HG03520 (cell line): Measurements from ENCODE around the gene UCHL1.
"Not testable (repeated sequence)": the region's sequence is repeated elsewhere in the genome, so short reads cannot be mapped to it uniquely, and the experiment has no call there.

Source experiments
- ATAC-seq: cut with Tn5 transposase; IDR thresholded peaks from one replicate; pipeline ENCODE4 v1.9.1; 2021; ENCODE audit warnings: mild to moderate bottlenecking, moderate library complexity; ENCODE audit not compliant: unreplicated experiment

UCHL1 gene

DNA sequence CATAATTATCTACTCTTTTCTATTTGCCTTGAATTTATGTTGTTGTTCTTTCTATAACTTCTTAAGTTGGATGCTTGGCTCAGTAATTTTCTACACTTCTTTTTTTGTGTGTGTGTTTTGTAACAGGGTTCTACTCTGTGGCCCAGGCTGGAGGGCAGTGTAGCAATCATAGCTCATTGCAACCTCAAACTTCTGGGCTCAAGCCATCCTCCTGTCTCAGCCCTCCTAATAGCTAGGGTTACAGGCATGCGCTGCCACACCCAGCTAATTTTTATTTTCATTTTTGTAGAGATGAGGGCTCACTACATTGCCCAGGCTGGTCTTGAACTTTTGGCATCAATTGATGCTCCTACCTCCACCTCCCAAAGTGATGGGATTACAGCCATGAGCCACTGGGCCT, 20.7 kb upstream of the UCHL1 start:
- no peak for ATAC-seq

DNA sequence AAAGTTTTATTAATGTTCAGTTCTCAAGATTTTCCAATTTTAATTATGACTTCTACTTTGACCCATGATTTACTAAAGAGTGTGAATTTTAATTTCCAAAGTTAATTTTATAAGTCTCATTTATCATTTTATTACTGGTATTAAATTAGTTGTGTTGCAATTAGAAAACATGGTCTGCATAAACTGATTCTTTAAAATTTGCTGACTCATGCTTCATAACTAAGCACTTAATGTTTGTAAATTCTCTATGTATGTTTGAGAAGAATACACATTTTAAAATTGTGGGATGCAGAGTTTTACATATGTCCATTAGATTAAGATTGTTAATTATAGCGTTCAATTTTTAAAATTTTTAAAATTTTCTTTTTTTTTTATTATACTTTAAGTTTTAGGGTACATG, 20.2 kb upstream of the UCHL1 start:
- no peak for ATAC-seq

DNA sequence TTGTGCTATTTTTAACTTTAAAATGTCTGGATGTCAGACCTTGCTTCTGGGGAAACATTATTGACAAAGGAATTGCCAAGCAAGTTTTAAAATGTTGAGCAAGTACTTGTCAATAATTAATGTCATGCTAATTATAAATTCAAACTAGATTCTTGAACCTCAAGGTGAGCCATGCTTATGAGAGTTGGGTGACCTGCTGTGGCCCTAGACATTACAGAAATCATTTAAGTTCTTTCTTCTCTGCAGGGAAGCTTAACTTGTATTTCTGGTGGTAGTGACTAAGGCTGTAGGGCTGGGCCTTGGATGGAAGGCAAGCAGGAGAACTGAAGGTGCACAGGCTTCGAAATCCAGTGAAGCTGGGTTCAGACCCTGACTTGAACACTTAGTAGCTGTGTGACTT, 14.8 kb upstream of the UCHL1 start:
- no peak for ATAC-seq

DNA sequence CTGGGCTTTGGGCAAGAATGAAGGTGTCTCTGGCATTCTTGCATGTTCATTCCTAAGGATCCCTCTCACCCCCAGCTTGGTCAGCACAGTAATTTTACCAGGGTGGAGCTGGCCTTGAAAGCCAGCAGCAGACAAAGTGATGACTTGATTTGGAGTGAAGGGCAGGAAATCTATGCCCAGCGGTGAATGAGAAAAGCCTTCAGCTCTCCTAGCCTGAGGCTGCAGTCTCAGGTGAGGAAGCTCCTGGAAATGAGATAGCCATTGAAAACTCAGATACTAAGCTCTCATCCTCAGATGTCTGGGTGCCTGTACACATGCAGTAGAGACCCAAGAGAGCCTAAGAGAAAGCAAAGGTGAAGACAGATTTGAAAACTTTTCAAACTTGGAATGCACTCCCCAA, 10.7 kb upstream of the UCHL1 start:
- ATAC-seq, result no peak

DNA sequence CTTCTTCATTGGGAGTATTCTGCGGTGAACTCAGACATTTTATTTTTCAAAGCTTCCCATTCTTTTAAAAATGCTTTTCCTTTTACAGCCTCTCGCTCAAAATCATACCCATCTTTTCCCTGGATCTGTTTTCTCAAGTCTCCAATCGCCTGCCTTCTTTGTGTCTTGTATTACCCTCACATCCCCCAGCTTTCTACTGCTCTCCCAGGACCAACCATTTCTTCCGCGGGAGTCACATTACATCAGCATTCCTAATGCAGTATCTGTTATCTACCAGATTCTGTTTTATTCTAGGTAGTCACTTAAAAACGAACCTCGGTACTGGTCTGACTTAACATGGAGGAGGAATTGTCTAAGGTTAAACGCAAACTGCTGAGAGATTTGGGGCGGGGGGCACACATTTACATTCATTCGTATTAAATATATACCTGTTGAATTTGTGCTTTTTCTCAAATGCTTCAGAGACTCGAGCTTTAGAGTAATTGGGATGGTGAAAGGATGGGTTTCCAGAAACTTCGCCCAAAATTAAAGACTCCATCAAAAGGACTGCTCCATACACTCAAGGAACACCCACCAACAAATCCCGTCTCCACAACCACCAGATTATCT, 493 bp upstream of the UCHL1 start:
- ATAC-seq, result no peak

DNA sequence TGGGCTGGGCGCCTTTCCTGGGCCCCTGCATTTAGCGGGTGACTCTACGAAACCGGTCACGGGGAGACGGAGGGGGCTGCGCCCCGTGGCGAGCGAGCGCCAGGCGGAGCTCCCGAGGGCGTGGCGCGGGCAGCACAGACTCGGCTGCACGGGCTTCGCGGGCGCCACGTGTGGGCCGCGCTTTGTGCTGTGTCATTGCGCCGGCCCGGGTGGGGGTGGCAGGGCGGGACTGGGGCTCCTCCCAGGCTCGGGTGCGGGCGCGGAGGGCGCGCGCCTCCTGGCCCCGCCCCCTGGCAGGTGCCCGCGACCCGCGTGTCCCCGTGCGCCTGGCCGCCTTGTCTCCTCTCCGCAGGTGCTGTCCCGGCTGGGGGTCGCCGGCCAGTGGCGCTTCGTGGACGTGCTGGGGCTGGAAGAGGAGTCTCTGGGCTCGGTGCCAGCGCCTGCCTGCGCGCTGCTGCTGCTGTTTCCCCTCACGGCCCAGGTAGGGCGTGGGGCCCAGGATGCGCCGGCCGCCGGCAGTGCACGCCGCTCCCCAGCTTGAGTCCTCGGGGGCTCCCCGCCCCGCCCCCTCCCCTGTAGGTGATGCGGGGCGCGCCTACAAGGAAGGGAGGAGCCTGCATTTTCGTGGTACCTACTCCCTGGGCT, 651 bp downstream of the UCHL1 start:
- ATAC-seq, result peak; percentile 59

DNA sequence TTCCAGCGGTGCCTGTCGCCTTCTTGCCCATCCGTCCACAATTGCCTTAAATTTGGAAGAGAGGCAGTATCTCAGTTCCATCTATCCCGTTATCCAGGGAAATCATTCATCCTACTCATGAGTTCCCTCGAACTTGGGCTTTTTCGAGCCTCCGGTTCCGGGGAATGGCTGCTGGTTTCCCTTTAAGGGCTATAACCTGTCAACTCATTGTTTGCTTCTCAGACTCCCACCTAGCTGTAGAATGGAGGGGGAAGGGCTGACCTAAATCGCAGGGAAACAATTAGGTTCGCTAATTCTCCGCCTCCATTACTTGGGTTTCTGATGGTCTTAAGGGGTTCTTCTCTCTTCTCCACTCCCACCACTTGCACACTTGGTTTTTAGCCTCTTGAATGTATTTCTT, 1.2 kb downstream of the UCHL1 start:
- ATAC-seq, result no peak

DNA sequence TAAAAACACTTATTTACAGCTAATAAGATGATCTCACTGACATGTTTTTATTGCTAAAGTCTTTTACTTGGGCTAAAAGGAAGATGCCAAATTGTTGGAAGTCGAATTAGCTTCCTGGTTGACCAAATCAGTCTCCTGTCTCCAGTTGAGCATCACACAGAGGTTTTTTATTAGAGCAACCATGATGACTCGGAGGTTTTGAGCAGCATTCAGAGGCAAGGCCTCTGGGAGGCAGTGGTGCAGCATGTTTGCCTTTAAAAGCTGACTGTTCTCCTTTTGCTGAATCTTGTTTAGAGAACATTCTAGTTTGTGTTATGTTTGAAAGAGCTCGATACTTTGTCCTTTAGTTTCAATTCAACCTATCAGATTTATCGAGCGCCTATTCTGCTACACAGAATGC, 2.1 kb downstream of the UCHL1 start:
- ATAC-seq, result no peak

DNA sequence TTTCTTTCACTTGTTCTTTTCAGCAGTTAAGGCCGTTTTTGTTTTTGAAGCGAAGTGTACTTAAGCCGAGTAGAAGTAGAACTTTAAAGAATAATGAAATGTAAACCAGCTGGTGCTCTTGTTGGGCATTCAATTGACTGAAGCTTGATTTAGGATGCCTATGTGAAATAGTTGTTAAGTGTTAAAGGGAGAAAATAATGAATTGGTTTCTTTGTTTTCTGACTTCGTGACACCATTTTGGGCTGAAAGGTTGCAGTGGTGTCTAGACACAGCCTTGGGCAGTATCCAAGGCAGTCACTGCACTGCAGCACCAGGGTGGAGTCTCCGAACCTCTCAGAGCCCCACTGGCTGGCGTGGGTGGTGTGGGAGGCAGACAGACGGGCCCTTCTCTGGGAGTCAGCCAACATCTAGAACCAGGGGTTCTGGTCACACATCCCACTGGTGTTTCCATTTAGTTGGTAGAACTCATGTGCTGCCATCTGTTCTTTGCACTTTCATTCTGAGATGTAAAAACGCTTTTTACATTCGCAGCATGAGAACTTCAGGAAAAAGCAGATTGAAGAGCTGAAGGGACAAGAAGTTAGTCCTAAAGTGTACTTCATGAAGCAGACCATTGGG, 3.5 kb downstream of the UCHL1 start:
- ATAC-seq, result no peak

DNA sequence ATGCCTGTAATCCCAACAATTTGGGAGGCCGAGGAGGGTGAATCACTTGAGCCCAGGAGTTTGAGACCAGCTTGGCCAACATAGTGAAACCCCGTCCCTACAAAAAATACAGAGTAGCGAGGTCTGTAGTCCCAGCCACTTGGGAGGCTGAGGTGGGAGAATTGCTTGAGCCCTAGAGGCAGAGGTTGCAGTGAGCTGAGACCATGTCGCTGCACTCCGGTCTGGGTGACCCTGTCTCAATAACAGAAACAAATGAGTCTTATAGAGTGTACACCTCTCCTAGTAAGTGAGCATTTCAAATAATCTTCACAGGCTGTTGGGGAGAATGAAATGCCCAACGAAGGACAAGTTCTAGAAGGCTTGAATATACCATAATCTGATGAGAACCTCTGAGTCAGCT, 5.5 kb downstream of the UCHL1 start:
- ATAC-seq, result no peak

DNA sequence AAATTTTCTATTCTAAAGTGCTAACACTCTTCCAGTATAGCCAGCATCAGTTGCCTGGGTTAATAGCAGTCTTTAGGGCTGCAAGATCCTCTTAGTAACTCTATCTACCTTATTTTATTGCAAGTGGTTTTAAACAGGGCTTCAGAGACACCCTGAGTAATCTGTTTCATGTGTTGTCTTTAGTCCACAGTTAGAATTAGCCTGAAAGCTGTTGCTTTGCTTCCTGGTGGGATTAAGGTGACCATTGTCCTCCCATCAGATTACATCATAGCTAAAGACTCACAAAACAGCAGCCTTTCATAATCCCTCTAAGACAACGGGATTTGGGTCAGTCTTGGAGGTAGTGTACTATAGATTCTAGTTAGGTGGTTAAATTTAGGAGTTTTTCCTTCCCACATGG, 7.5 kb downstream of the UCHL1 start:
- ATAC-seq, result no peak

DNA sequence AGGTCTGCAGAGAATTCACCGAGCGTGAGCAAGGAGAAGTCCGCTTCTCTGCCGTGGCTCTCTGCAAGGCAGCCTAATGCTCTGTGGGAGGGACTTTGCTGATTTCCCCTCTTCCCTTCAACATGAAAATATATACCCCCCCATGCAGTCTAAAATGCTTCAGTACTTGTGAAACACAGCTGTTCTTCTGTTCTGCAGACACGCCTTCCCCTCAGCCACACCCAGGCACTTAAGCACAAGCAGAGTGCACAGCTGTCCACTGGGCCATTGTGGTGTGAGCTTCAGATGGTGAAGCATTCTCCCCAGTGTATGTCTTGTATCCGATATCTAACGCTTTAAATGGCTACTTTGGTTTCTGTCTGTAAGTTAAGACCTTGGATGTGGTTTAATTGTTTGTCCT, 11.3 kb downstream of the UCHL1 start:
- no peak for ATAC-seq

DNA sequence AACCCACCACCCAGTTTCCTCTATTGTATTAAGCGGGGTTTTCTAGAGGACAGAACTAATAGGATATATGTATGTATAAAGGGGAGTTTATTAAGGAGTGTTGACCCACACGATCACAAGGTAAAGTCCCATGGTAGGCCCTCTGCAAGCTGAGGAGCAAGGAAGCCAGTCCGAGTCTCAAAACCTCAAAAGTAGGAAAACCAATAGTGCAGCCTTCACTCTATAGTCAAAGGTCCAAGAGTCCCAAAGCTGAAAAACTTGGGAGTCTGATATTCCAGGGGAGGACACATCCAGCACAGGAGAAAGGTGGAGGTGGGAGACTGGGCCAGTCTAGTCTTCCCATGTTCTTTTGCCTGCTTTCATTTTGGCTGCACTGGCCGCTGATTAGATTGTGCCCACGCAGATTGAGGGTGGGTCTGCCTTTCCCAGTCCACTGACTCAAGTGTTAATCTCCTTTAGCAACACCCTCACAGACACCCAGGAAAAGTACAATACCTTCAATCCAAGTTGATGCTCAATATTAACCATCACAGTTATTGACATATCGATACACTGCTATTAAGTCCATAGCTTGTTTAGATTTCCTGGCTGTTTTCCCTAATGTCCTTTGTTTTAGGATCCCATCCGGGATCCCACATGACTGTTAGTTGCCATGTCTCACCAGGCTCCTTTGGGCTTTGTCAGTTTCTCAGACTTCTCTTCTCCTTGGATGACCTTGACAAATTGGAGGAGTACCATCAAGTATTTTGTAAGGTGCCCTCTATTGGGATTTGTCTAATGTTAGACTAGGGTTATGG, 12.2 kb downstream of the UCHL1 start:
- ATAC-seq, result no peak

DNA sequence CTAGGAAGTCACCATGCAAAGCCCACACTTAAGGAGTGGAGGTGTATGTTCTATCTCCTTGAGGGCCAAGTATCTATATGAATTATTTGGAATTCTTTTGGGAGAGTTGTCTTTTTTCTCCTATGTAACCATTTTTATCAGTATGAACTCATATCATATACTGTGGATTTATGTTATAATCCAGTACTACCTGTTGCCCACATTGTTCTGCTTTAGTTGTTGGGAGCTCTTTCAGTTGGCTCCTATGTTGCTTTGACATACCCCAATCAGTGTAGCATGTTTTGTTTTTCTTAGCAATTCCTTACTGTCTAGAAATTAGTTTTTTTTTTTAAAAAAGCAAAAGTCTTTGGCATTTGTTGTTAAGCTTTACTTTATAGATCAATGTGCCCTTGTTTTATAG, 13.0 kb downstream of the UCHL1 start:
- ATAC-seq, result no peak

DNA sequence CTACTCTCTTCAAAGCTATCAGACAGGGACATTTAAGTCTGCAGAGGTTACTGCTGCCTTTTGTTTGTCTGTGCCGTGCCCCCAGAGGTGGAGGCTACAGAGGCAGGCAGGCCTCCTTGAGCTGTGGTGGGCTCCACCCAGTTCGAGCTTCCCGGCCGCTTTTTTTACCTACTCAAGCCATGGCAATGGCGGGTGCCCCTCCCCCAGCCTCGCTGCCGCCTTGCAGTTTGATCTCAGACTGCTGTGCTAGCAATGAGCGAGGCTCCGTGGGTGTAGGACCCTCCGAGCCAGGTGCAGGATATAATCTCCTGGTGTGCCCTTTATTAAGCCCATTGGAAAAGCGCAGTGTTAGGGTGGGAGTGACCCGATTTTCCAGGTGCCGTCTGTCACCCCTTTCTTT, 19.2 kb downstream of the UCHL1 start:
- ATAC-seq, result not testable (repeated sequence)

DNA sequence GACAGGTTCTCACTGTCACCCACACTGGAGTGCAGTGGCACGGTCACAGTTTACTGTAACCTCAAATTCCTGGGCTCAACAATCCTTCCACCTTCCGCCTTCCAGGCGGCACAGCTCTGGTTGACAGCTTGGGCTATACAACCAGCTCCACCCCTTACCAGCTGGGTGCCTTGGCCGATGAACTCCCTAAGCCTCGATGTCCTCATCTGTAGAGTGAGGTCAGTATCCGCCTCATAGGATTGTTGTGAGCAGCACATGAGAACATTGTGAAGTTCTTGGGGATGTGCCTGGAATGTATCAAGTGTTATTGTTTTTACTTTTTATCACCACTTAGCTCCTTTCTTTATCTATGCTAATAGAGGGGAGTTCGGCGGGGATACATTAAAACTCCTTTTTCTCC, 23.3 kb downstream of the UCHL1 start:
- ATAC-seq, result no peak

DNA sequence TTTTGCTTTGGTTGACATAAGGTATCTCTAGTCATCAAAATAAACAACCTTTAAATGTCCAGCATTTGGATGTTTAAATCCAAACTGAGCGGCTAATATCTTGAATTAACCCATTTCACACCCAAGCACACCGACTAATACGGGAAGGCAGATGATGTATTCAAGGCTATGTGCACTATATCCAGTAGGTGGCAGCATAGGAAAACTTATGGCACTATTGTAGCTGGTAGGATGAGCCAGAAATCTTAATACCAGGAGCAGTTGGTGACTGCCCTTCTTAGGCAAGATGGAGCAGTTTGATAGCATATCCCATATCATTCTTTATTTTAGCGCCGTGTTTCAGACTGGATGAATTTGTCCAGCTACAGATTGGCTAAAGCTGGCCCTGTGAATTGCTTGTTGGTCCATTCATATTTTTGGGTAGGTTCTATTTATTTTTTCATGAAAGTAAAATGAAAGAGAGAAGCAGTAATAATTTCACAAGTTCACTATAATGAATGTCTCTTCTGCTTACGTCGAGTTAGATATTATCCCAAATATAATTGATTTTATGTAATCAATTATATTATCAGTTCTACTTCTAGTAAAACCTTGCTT, 24.4 kb downstream of the UCHL1 start:
- peak; percentile 91 for ATAC-seq

DNA sequence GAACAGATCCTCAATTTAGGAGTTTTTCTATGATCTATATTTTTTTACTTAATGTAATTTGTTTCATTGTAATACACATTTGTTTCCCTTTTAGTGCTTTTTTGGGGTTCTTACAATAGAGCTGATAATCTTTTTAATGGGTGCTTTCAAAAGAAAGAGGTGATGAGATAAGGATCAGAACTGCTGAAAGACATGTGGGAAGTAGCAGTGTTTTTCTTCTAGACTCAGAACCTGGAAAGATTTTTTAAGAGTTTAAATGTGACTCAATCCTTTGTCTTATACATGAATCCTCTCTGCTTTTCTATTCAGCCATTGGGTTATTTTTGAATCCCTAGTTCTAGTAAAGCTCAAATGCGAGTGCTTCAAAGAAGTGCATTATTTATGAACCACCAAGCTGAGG, 25.6 kb downstream of the UCHL1 start:
- ATAC-seq, result no peak

DNA sequence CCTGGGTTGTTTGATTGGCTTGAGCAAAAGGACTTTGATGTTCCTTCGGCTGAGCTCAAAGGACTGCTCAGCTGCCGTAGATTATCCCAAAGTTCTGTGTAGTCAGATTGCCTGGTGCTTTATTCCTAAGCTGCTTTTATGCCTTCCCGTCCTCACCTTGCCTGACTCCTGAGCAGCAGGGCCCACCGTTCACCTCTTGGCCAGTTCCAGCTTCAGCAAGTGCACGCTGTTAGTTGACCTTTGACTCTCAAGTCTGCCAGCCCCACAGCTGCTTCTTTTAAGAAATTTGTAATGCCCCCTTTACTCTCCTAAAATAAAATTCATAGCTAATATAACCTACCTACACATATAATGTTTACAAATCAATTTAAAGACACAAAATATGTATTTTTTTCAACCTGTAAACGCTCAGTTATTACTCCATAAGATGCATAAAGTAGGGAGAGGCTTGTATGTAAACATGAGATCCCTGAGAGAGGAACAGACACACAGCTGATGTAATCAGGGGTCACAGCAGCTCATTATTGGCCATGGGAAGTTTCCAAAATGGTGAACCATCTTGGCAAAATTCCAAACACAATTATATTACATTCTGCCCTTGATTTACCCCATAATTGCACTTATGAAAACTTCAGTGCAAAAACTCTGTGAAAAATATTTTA, 28.6 kb downstream of the UCHL1 start:
- ATAC-seq, result no peak

DNA sequence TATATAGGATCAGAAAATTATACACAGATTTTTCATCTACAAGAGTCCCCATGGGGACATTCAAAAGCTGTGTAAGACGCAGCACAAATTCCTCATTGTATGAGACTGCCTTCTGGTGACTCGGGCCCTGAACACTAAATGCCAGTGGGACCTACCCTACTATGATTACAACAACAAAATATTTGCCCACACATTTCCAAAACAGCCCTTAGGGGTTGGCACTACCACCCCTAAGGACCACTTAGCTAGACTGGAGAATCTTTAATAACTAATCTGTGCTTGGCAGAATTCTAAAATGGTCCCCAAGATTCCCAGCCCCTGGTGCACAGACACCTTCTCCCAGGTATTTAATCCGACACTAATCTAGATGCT, 29.1 kb downstream of the UCHL1 start:
- ATAC-seq, result no peak

DNA sequence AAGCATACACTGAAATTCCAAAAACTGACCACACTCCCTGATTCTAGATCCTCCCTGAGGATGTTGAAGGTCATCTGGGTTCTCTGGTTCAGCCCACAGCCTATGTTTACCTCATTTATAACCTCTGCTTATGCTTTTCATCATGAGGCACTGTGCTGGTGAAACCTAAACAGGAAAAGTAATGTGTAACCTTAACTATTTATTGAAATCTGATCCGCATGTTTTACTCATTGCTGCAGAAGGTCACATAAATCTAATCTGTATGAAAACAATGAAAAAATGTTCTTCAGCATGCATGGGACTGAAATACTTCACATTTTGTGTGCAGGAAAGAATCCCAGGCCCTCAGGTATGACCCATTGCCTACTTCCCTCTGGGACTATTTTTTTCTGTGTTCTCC, 30.3 kb downstream of the UCHL1 start:
- no peak for ATAC-seq
